ENCODE results near the gene PPP6R2. TPM values are rescaled to one million over a fixed set of nuclear protein-coding genes. Genes with fewer than 3 reads are reported as not detected.

The PPP6R2 gene
- total and polyA plus RNA-seq, 9 of the 15 experiments (the other 6 are each of a cell fraction or from before 2014, with no cell fraction given): 0.32 to 39.8 (median 21.4) TPM

GRCh38 chr22:50308597-50308935 is 34.6 kb upstream of the PPP6R2 start:
- Histone ChIP-seq H3K27me3 (ENCODE audit: control insufficient read depth in 2 of 2, insufficient read depth in 2 of 2, low read length in 2 of 2) (no peaks in the 10 kb centered on the region), H3K9ac (ENCODE audit: insufficient read depth in 1 of 2, low read depth in 2 of 2, low read length in 2 of 2) (peak overlapping the region in 1 of 2 experiments; percentile 83; a peak in 2 of 4 replicates), H3K79me2 (ENCODE audit: control insufficient read depth, insufficient read depth, low read length) (peaks cover 34% of the 10 kb centered on the region), H3K4me1 (replicated peaks in 1 of 2; ENCODE audit: control insufficient read depth in 2 of 2, insufficient read depth in 2 of 2, low read length in 2 of 2) (peaks cover 34 to 86% of the 10 kb centered on the region in 2 experiments), H3K9me1 (ENCODE audit: control insufficient read depth, insufficient read depth, low read length) (no peaks in the 10 kb centered on the region), H3K27ac (ENCODE audit: extremely low read depth, low read depth, low read length) (peak overlapping the region; percentile 57), H3K9me3 (replicated peaks; ENCODE audit: control insufficient read depth, insufficient read depth, low read depth, low read length) (no peaks in the 10 kb centered on the region), H4K20me1 (replicated peaks; ENCODE audit: control insufficient read depth, insufficient read depth, low read length) (no peaks in the 10 kb centered on the region), H2AFZ (ENCODE audit: low read depth, low read length) (no peak overlapping the region), H3K36me3 (ENCODE audit: control insufficient read depth, insufficient read depth, low read length) (no peaks in the 10 kb centered on the region), H3K4me2 (ENCODE audit: insufficient read depth, low read length) (peak overlapping the region; percentile 17), H3K4me3 (no peak overlapping the region)
- intact Hi-C loops (cut with micrococcal nuclease) (no loop called here), in situ Hi-C loops (cut with MboI) (no loop called here)
- CTCF ChIA-PET (ENCODE audit: low intra/inter-chr PET ratio): no interaction called here
- POLR2A ChIA-PET: interaction anchor here (0.5 to 1.1 kb wide), 2 partner anchors 12 to 14 kb away, joined by 4 to 5 read pairs; no protein-coding TSS in a partner anchor
- BruUV-seq (replicated peaks): no TSS peak
- FAIRE-seq (peak; percentile 69), ATAC-seq (peak; percentile 72), DNase-seq (ENCODE audit: extremely low read depth in 1 of 4, low spot score in 3 of 4) (peak; percentile 54 to 82 (median 66))
- no CpG with 5 or more reads among the region's 7 CpGs for WGBS (ENCODE audit: insufficient coverage, low coverage, missing lambda C conversion rate)
- TF ChIP-seq RBM15 (IDR thresholded peaks at IDR 0.05; ENCODE audit: insufficient read depth, low read length): no peak
- TF ChIP-seq ARID1B (IDR thresholded peaks at IDR 0.05): peak; percentile 31; the same call in 1 of the 2 replicates
- TF ChIP-seq DACH1 (IDR thresholded peaks at IDR 0.05; ENCODE audit: partially characterized antibody): peak; percentile 32
- peak; percentile 29 to 63; a peak in 2 of 4 replicates for TF ChIP-seq MAZ (CRISPR knock-in tag; conservative IDR thresholded peaks at IDR 0.05 in 1 of 2, IDR thresholded peaks at IDR 0.05 in 1 of 2)
- TF ChIP-seq DDX20 (tag; IDR thresholded peaks at IDR 0.05; ENCODE audit: low read depth): no peak
- TF ChIP-seq ZNF124 (CRISPR knock-in tag; IDR thresholded peaks at IDR 0.05): no peak
- TF ChIP-seq C11orf30 (IDR thresholded peaks at IDR 0.05; ENCODE audit: low read depth): no peak
- 0 out of 2 replicates have a peak, but pooled peaks have one; percentile 32 for TF ChIP-seq ETV5 (CRISPR knock-in tag; IDR thresholded peaks at IDR 0.05; ENCODE audit: low read depth)
- TF ChIP-seq POLR2A (conservative IDR thresholded peaks at IDR 0.05): peak; percentile 48
- TF ChIP-seq CBFB (CRISPR knock-in tag; IDR thresholded peaks at IDR 0.05): no peak
- no peak for TF ChIP-seq ZNF239 (CRISPR knock-in tag; IDR thresholded peaks at IDR 0.05)
- TF ChIP-seq CREM (IDR thresholded peaks at IDR 0.05; ENCODE audit: low read depth): peak; percentile 14; the same call in 1 of the 2 replicates
- TF ChIP-seq FOXP4 (CRISPR knock-in tag; IDR thresholded peaks at IDR 0.05; ENCODE audit: borderline replicate concordance): no peak
- TF ChIP-seq RNF2 (IDR thresholded peaks at IDR 0.05): peak; percentile 59; the same call in 1 of the 2 replicates
- TF ChIP-seq RBFOX2 (IDR thresholded peaks at IDR 0.05; ENCODE audit: low read depth, low read length): peak; percentile 33; the same call in 1 of the 2 replicates
- TF ChIP-seq ILF3 (IDR thresholded peaks at IDR 0.05; ENCODE audit: borderline replicate concordance): no peak
- 0 out of 2 replicates have a peak, but pooled peaks have one; percentile 29 for TF ChIP-seq SUPT5H (IDR thresholded peaks at IDR 0.05)
- peak; percentile 29 for TF ChIP-seq TBP (optimal IDR thresholded peaks at IDR 0.05; ENCODE audit: low read depth, low read length)
- TF ChIP-seq LEF1 (IDR thresholded peaks at IDR 0.05): peak; percentile 45; the same call in 1 of the 2 replicates
- TF ChIP-seq PHF8 (IDR thresholded peaks at IDR 0.05; ENCODE audit: borderline replicate concordance, low read length): 0 out of 2 replicates have a peak, but pooled peaks have one; percentile 0
- TF ChIP-seq CBFA2T3 (IDR thresholded peaks at IDR 0.05): 0 out of 2 replicates have a peak, but pooled peaks have one; percentile 30
- TF ChIP-seq VEZF1 (CRISPR knock-in tag; IDR thresholded peaks at IDR 0.05): peak; percentile 73; the same call in 1 of the 2 replicates
- peak; percentile 32 for TF ChIP-seq GABPA (tag; conservative IDR thresholded peaks at IDR 0.05; ENCODE audit: low read depth)
